T-helper 22 cell (primary cell): ENCODE data around the gene KCNJ1.
A peak's percentile ranks its signal among the peaks of the same experiment; 100 is the strongest.

Experiments
- DNase-seq: peaks from one replicate; pipeline ENCODE4 v3.0.0-alpha.2; 2020; ENCODE audit warnings: low read depth

The KCNJ1 gene

GRCh38 chr11:128882451-128882850 lies 15.4 kb upstream of the KCNJ1 start:
- no peak for DNase-seq

GRCh38 chr11:128881221-128881620 lies 14.1 kb upstream of the KCNJ1 start:
- no peak for DNase-seq

- DNase-seq = no peak
Measured at GRCh38 chr11:128879817-128880216, 12.7 kb upstream of the KCNJ1 start.

GRCh38 chr11:128878455-128878854 lies 11.4 kb upstream of the KCNJ1 start:
- no peak for DNase-seq

- no peak for DNase-seq
Measured at GRCh38 chr11:128877726-128878125, 10.6 kb upstream of the KCNJ1 start.

- DNase-seq = no peak
Measured at GRCh38 chr11:128876133-128876650, 9.1 kb upstream of the KCNJ1 start.

- no peak for DNase-seq
Measured at GRCh38 chr11:128874427-128874826, 7.3 kb upstream of the KCNJ1 start.

- no peak for DNase-seq
Measured at GRCh38 chr11:128872594-128872993, 5.5 kb upstream of the KCNJ1 start.

- no peak for DNase-seq
Measured at GRCh38 chr11:128872094-128872493, 5.0 kb upstream of the KCNJ1 start.

GRCh38 chr11:128871168-128871610 lies 4.1 kb upstream of the KCNJ1 start:
- DNase-seq = no peak

GRCh38 chr11:128868841-128869671 lies 2.0 kb upstream of the KCNJ1 start:
- DNase-seq = no peak

- no peak for DNase-seq
Measured at GRCh38 chr11:128865490-128865889, 1.6 kb downstream of the KCNJ1 start.

- no peak for DNase-seq
Measured at GRCh38 chr11:128862908-128863660, 4.0 kb downstream of the KCNJ1 start.

- no peak for DNase-seq
Measured at GRCh38 chr11:128862406-128862805, 4.7 kb downstream of the KCNJ1 start.

GRCh38 chr11:128860571-128861361 lies 6.3 kb downstream of the KCNJ1 start:
- DNase-seq = no peak

- peak; percentile 47 for DNase-seq
Measured at GRCh38 chr11:128859563-128860441, 7.3 kb downstream of the KCNJ1 start.

- no peak for DNase-seq
Measured at GRCh38 chr11:128857341-128857740, 9.8 kb downstream of the KCNJ1 start.

GRCh38 chr11:128856241-128856640 lies 10.9 kb downstream of the KCNJ1 start:
- no peak for DNase-seq

GRCh38 chr11:128854841-128855240 lies 12.3 kb downstream of the KCNJ1 start:
- DNase-seq = no peak

GRCh38 chr11:128853559-128853958 lies 13.5 kb downstream of the KCNJ1 start:
- no peak for DNase-seq

- no peak for DNase-seq
Measured at GRCh38 chr11:128852327-128853023, 14.6 kb downstream of the KCNJ1 start.
